ENCODE data around the gene PTPRK. TPM values are rescaled to one million over a fixed set of nuclear protein-coding genes. Genes with fewer than 3 reads are reported as not detected.

The PTPRK gene
- total and polyA plus RNA-seq, 2 of the 8 experiments (the other 6 are each of a cell fraction or from before 2014, with no cell fraction given), result 11.4 to 47.3 TPM

DNA sequence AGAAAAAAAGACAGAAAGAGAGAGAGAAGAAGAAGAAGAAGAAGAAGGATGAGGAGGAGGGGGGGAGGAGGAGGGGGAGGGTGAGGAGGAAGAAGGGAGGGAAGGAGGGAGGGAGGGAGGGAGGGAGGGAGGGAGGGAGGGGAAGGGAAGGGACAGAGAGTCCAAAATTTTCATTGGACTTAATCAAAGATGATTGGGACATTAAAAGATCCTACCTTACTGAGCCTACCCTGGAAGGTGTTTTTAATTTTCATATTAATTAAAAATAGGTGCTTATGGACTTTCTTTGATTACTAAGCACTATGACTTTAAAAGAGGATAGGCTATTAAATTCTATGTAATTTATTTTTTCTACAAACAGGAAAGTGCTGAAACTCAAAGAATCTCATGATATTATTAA, 319.6 kb downstream of the PTPRK start (continued):
- TF ChIP-seq GTF2F1 (IDR thresholded peaks at IDR 0.05; ENCODE audit: borderline replicate concordance, low read depth, low read length), result no peak
- no peak for TF ChIP-seq FOSL1 (IDR thresholded peaks at IDR 0.05; ENCODE audit: insufficient read depth, low read depth, low read length)
